IMR-90 (cell line): ENCODE data around the gene SOX11. TPM values are rescaled to one million over a fixed set of nuclear protein-coding genes. Genes with fewer than 3 reads are reported as not detected.

ENCODE experiments used
- ATAC-seq: fragments of 200-7000 bp; cut with Tn5 transposase; 2 replicates; pipeline ENCODE4 v1.9.1; 2020; ENCODE audit warnings: low read depth, mild to moderate bottlenecking, moderate library complexity
- BruUV-seq: library from RNA; stranded (reverse); fragments of 400-500 nt; replicated peaks from 2 replicates; lab custom pipeline; 2021; lab: Mats Ljungman, UMichigan
- CTCF ChIA-PET: fragments of 300-600 bp; formaldehyde crosslinking; extraction: SDS; loops from one replicate; lab custom pipeline; 2021; ENCODE audit warnings: antibody characterized with exemption; lab: Yijun Ruan, JAX
- POLR2A ChIA-PET: fragments of 300-600 bp; sonication (Branson Sonifier 250); formaldehyde crosslinking; loops from one replicate; lab custom pipeline; 2022; ENCODE audit warnings: antibody characterized with exemption; ENCODE audit not compliant: unreplicated experiment; lab: Charles Lee
- DNase-seq: peaks from one replicate; pipeline ENCODE4 v3.0.0; 2013
- H2AFZ ChIP-seq: replicated peaks from 2 replicates; pipeline ENCODE3; 2013; ENCODE audit warnings: low read length, mild to moderate bottlenecking; ENCODE audit not compliant: poor library complexity
- H2AK5ac ChIP-seq: 2 replicates; pipeline ENCODE4 v1.6.1; 2013; ENCODE audit warnings: low read depth, low read length, inconsistent platforms
- H2AK9ac ChIP-seq: replicated peaks from 2 replicates; pipeline ENCODE3; 2013; ENCODE audit warnings: mild to moderate bottlenecking, low read depth, low read length, moderate library complexity; ENCODE audit not compliant: poor library complexity
- H2BK120ac ChIP-seq: 2 replicates; pipeline ENCODE4 v1.6.1; 2013; ENCODE audit warnings: low read depth, low read length, inconsistent platforms
- H2BK15ac ChIP-seq: 3 replicates; pipeline ENCODE4 v1.6.1; 2013; ENCODE audit warnings: low read depth, low read length, inconsistent platforms
- H2BK20ac ChIP-seq: 2 replicates; pipeline ENCODE4 v1.6.1; 2013; ENCODE audit warnings: low read depth, mild to moderate bottlenecking, inconsistent platforms, low read length, moderate library complexity
- H2BK5ac ChIP-seq: 2 replicates; pipeline ENCODE4 v1.6.1; 2013; ENCODE audit warnings: mild to moderate bottlenecking, low read depth, low read length, inconsistent platforms; ENCODE audit not compliant: poor library complexity, severe bottlenecking
- H3K14ac ChIP-seq: replicated peaks from 2 replicates; pipeline ENCODE4 v1.6.1; 2013; ENCODE audit warnings: low read depth, low read length, inconsistent platforms
- H3K18ac ChIP-seq: 2 replicates; pipeline ENCODE4 v1.6.1; 2013; ENCODE audit warnings: low read depth, low read length, control low read depth
- H3K23ac ChIP-seq: 2 replicates; pipeline ENCODE4 v1.6.1; 2013; ENCODE audit warnings: low read depth, low read length, inconsistent platforms
- H3K27ac ChIP-seq: 2 replicates; pipeline ENCODE4 v1.5.1; 2013; ENCODE audit warnings: mild to moderate bottlenecking, control low read depth, low read length; ENCODE audit not compliant: insufficient read depth
- H3K27me3 ChIP-seq: 2 replicates; pipeline ENCODE4 v1.6.1; 2013; ENCODE audit warnings: low read length; ENCODE audit not compliant: control insufficient read depth, insufficient read depth
- H3K36me3 ChIP-seq: 2 replicates; pipeline ENCODE4 v1.6.1; 2013; ENCODE audit warnings: low read length, mixed read lengths; ENCODE audit not compliant: control insufficient read depth, insufficient read depth
- H3K4ac ChIP-seq: 2 replicates; pipeline ENCODE4 v1.6.1; 2013; ENCODE audit warnings: low read depth, low read length, inconsistent platforms
- H3K4me1 ChIP-seq: 2 replicates; pipeline ENCODE4 v1.6.1; 2013; ENCODE audit warnings: low read length, mixed read lengths; ENCODE audit not compliant: control insufficient read depth, insufficient read depth
- H3K4me2 ChIP-seq: 2 replicates; pipeline ENCODE4 v1.6.1; 2013; ENCODE audit warnings: low read depth, mild to moderate bottlenecking, control low read depth, low read length, moderate library complexity
- H3K4me3 ChIP-seq: 2 replicates; pipeline ENCODE4 v1.5.1; 2013; ENCODE audit warnings: low read depth, mild to moderate bottlenecking, control low read depth, low read length, moderate library complexity; ENCODE audit not compliant: insufficient read depth
- H3K56ac ChIP-seq: 2 replicates; pipeline ENCODE4 v1.6.1; 2013; ENCODE audit warnings: low read length, inconsistent platforms; ENCODE audit not compliant: insufficient read depth; ENCODE audit errors: extremely low read depth
- H3K79me1 ChIP-seq, 2 experiments: 2 replicates each; pipeline ENCODE4 v1.6.1; 2013; ENCODE audit warnings: low read length in 2 of 2, inconsistent platforms in 1 of 2, low read depth in 1 of 2
- H3K9ac ChIP-seq: 2 replicates; pipeline ENCODE4 v1.6.1; 2013; ENCODE audit warnings: low read depth, low read length, control low read depth
- H3K9me1 ChIP-seq: 2 replicates; pipeline ENCODE4 v1.6.1; 2013; ENCODE audit warnings: low read length, inconsistent platforms; ENCODE audit not compliant: insufficient read depth
- H3K9me3 ChIP-seq: 2 replicates; pipeline ENCODE4 v1.6.1; 2013; ENCODE audit warnings: low read length; ENCODE audit not compliant: control insufficient read depth, insufficient read depth
- H4K20me1 ChIP-seq: 2 replicates; pipeline ENCODE4 v1.6.1; 2013; ENCODE audit warnings: low read length, inconsistent platforms; ENCODE audit not compliant: insufficient read depth
- H4K5ac ChIP-seq: 2 replicates; pipeline ENCODE4 v1.6.1; 2013; ENCODE audit warnings: mild to moderate bottlenecking, low read depth, low read length, control low read depth
- H4K8ac ChIP-seq, 2 experiments: 2 replicates each; pipeline ENCODE4 v1.6.1; 2013; ENCODE audit warnings: low read depth in 2 of 2, low read length in 2 of 2, control low read depth in 1 of 2, inconsistent platforms in 1 of 2
- H4K91ac ChIP-seq: 2 replicates; pipeline ENCODE4 v1.6.1; 2013; ENCODE audit warnings: low read depth, low read length, inconsistent platforms; ENCODE audit not compliant: insufficient read depth
- BHLHE40 ChIP-seq: fragments of 150-350 bp; IDR thresholded peaks from 2 replicates; pipeline ENCODE4 v1.6.1; 2016; ENCODE audit warnings: mild to moderate bottlenecking, low read depth, low read length
- CEBPB ChIP-seq: IDR thresholded peaks from 2 replicates; pipeline ENCODE4 v1.6.1; 2012; ENCODE audit warnings: low read depth, low read length, improper control_type of control experiment
- CHD1 ChIP-seq: IDR thresholded peaks from 2 replicates; pipeline ENCODE4 v1.6.1; 2012; ENCODE audit warnings: low read depth, low read length, improper control_type of control experiment
- FOS ChIP-seq: fragments of 150-350 bp; IDR thresholded peaks from 2 replicates; pipeline ENCODE4 v1.6.1; 2016; ENCODE audit warnings: low read depth, low read length
- MAFK ChIP-seq: IDR thresholded peaks from 2 replicates; pipeline ENCODE4 v1.6.1; 2012; ENCODE audit warnings: low read depth, low read length, improper control_type of control experiment
- MAZ ChIP-seq: IDR thresholded peaks from 2 replicates; pipeline ENCODE4 v1.6.1; 2012; ENCODE audit warnings: low read depth, mild to moderate bottlenecking, low read length, improper control_type of control experiment, moderate library complexity, borderline replicate concordance
- MXI1 ChIP-seq: IDR thresholded peaks from 2 replicates; pipeline ENCODE4 v1.6.1; 2012; ENCODE audit warnings: low read depth, mild to moderate bottlenecking, low read length, moderate library complexity, borderline replicate concordance
- NFE2L2 ChIP-seq: fragments of 150-350 bp; IDR thresholded peaks from 2 replicates; pipeline ENCODE4 v1.6.1; 2016; ENCODE audit warnings: low read depth, mild to moderate bottlenecking, low read length
- POLR2A ChIP-seq: IDR thresholded peaks from 2 replicates; pipeline ENCODE4 v1.6.1; 2012; ENCODE audit warnings: mild to moderate bottlenecking, low read depth, low read length
- RAD21 ChIP-seq: IDR thresholded peaks from 2 replicates; pipeline ENCODE4 v1.6.1; 2012; ENCODE audit warnings: low read length, improper control_type of control experiment
- RCOR1 ChIP-seq: IDR thresholded peaks from 2 replicates; pipeline ENCODE4 v1.6.1; 2012; ENCODE audit warnings: mild to moderate bottlenecking, low read length, improper control_type of control experiment; ENCODE audit not compliant: insufficient replicate concordance
- RFX5 ChIP-seq: IDR thresholded peaks from 2 replicates; pipeline ENCODE4 v1.8.0; 2012; ENCODE audit warnings: low read depth, mild to moderate bottlenecking, low read length, moderate library complexity
- SMC3 ChIP-seq: fragments of 150-350 bp; IDR thresholded peaks from 2 replicates; pipeline ENCODE4 v1.6.1; 2016; ENCODE audit warnings: low read depth, mild to moderate bottlenecking, antibody characterized with exemption, low read length, moderate library complexity
- WGBS, 2 experiments: methylation state at CpG; one replicate each; pipeline versions ENCODE4 v1.1.5 to v1.1.7; 2013; ENCODE audit warnings: missing lambda C conversion rate in 2 of 2; ENCODE audit not compliant: insufficient read length in 1 of 2; ENCODE audit errors: extremely low coverage in 2 of 2; 5-methylcytosine and 5-hydroxymethylcytosine counted together
- dilution Hi-C: fragments of 300-500 bp; cut with HindIII; formaldehyde crosslinking; loops from one replicate; pipeline ENCODE4 v1.14.3; 2018; ENCODE audit warnings: low sequenced_read_pairs; ENCODE audit not compliant: unreplicated experiment
- in situ Hi-C: fragments of 300-500 bp; cut with MboI; formaldehyde crosslinking; loops from 3 replicates; pipeline ENCODE4 v1.14.3; 2019; ENCODE audit warnings: low sequenced_read_pairs, inconsistent platforms, mixed read lengths
- intact Hi-C: fragments of 100-400 bp; cut with micrococcal nuclease; formaldehyde crosslinking; loops from 2 replicates; pipeline ENCODE4 v1.10.0; 2022
- polyA plus RNA-seq, 3 experiments: library from polyadenylated mRNA; depleted of rRNA; stranded (reverse); fragments of >200 nt; gene quantifications; 2 replicates each; pipeline ENCODE4 v1.2.3, GENCODE V29; 2012; ENCODE audit warnings: low replicate concordance in 1 of 3
- total RNA-seq: library from RNA; depleted of rRNA; stranded (reverse); fragments of >200 nt; gene quantifications from 2 replicates; pipeline ENCODE4 v1.2.3, GENCODE V29; 2012
- TF ChIP-seq, protein P1 (sequence below): fragments of 150-350 bp; IDR thresholded peaks from 2 replicates; pipeline ENCODE4 v1.6.1; 2016; ENCODE audit warnings: low read depth, mild to moderate bottlenecking, low read length, moderate library complexity, borderline replicate concordance
- TF ChIP-seq, protein P2 (sequence below): fragments of 150-350 bp; IDR thresholded peaks from 2 replicates; pipeline ENCODE4 v1.6.1; 2017; ENCODE audit warnings: mild to moderate bottlenecking, antibody characterized with exemption, low read length, low read depth
- TF ChIP-seq, protein P3 (sequence below): conservative IDR thresholded peaks from 2 replicates; pipeline ENCODE4 v1.5.1; 2012; ENCODE audit warnings: mild to moderate bottlenecking, low read depth, low read length, improper control_type of control experiment

Gene SOX11
- total and polyA plus RNA-seq, 2 of the 4 experiments (the other 2 are of a cell fraction) = 1.9 to 2.2 TPM

DNA sequence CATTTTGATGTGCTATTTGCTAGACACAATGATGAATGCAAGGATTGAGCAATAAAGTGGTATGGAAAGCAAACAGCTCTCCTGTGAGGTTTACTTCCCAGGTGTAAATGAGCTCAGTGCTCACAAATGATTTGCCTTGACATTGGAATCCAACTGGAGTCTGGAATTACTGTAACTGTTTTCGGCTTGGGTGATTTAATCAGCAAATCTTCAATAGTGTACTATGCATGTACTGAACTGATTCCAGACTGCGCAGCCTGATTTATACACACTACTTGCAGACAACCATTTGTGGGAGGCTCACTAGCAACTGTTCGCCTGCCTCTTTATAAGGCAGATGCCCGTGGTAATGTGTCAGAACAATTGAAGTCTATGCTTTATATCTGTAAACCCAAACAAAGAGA is 27.9 kb upstream of the SOX11 start:
- no TSS peak for BruUV-seq
- H2AFZ ChIP-seq = no peak overlapping the region
- H2BK5ac ChIP-seq = no peak overlapping the region
- H3K4ac ChIP-seq = no peak overlapping the region
- no peak overlapping the region for H3K56ac ChIP-seq
- no peak overlapping the region for H4K91ac ChIP-seq
- CTCF ChIA-PET = no interaction called here
- in situ Hi-C loops (no loop called here), intact Hi-C loops (no loop called here), dilution Hi-C loops (no loop called here)
- no peak overlapping the region for H4K8ac ChIP-seq
- H4K20me1 ChIP-seq = no peaks in the 10 kb centered on the region
- H3K4me2 ChIP-seq = no peak overlapping the region
- no peak overlapping the region for H2BK120ac ChIP-seq
- ATAC-seq = no peak
- H3K9me3 ChIP-seq = no peaks in the 10 kb centered on the region
- no peak overlapping the region for H3K14ac ChIP-seq
- H2AK9ac ChIP-seq = no peak overlapping the region
- no peak overlapping the region for H3K18ac ChIP-seq
- WGBS, 2 experiments = no CpG with 5 or more reads among the region's 4 CpGs
- no peaks in the 10 kb centered on the region for H3K9me1 ChIP-seq
- no peak overlapping the region for H2BK15ac ChIP-seq
- POLR2A ChIA-PET = no interaction called here
- no peak for TF ChIP-seq NFE2L2
- TF ChIP-seq RFX5 = no peak
- no peak for TF ChIP-seq CEBPB
- no peak for TF ChIP-seq RAD21
- TF ChIP-seq, protein P1, sequence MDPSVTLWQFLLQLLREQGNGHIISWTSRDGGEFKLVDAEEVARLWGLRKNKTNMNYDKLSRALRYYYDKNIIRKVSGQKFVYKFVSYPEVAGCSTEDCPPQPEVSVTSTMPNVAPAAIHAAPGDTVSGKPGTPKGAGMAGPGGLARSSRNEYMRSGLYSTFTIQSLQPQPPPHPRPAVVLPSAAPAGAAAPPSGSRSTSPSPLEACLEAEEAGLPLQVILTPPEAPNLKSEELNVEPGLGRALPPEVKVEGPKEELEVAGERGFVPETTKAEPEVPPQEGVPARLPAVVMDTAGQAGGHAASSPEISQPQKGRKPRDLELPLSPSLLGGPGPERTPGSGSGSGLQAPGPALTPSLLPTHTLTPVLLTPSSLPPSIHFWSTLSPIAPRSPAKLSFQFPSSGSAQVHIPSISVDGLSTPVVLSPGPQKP = no peak
- no peak for TF ChIP-seq MAZ
- TF ChIP-seq SMC3 = no peak
- TF ChIP-seq MAFK = no peak
- TF ChIP-seq, protein P2, sequence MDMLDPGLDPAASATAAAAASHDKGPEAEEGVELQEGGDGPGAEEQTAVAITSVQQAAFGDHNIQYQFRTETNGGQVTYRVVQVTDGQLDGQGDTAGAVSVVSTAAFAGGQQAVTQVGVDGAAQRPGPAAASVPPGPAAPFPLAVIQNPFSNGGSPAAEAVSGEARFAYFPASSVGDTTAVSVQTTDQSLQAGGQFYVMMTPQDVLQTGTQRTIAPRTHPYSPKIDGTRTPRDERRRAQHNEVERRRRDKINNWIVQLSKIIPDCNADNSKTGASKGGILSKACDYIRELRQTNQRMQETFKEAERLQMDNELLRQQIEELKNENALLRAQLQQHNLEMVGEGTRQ = no peak
- no peak for TF ChIP-seq POLR2A
- no peak for TF ChIP-seq CHD1
- no peak for TF ChIP-seq MXI1
- TF ChIP-seq, protein P3, sequence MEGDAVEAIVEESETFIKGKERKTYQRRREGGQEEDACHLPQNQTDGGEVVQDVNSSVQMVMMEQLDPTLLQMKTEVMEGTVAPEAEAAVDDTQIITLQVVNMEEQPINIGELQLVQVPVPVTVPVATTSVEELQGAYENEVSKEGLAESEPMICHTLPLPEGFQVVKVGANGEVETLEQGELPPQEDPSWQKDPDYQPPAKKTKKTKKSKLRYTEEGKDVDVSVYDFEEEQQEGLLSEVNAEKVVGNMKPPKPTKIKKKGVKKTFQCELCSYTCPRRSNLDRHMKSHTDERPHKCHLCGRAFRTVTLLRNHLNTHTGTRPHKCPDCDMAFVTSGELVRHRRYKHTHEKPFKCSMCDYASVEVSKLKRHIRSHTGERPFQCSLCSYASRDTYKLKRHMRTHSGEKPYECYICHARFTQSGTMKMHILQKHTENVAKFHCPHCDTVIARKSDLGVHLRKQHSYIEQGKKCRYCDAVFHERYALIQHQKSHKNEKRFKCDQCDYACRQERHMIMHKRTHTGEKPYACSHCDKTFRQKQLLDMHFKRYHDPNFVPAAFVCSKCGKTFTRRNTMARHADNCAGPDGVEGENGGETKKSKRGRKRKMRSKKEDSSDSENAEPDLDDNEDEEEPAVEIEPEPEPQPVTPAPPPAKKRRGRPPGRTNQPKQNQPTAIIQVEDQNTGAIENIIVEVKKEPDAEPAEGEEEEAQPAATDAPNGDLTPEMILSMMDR = no peak
- no peak for TF ChIP-seq FOS
- TF ChIP-seq BHLHE40 = no peak
- no peak for TF ChIP-seq RCOR1
- H3K79me1 ChIP-seq = no peaks in the 10 kb centered on the region
- H3K23ac ChIP-seq = no peak overlapping the region
- H4K5ac ChIP-seq = no peak overlapping the region
- DNase-seq = no peak
- no peak overlapping the region for H3K27ac ChIP-seq
- no peak overlapping the region for H2AK5ac ChIP-seq
- H3K4me3 ChIP-seq = no peak overlapping the region
- no peaks in the 10 kb centered on the region; the same call in 1 of the 2 replicates for H3K27me3 ChIP-seq
- H2BK20ac ChIP-seq = no peak overlapping the region
- no peaks in the 10 kb centered on the region for H3K36me3 ChIP-seq
- H3K4me1 ChIP-seq = no peaks in the 10 kb centered on the region
- H3K9ac ChIP-seq = no peak overlapping the region
